ENCODE results near the gene RAB8B. TPM values are rescaled to one million over a fixed set of nuclear protein-coding genes. Genes with fewer than 3 reads are reported as not detected.

Gene RAB8B
- 83.2 and 91.6 TPM in 2 replicates for total RNA-seq

GRCh38 chr15:63188926-63189871 lies at the start of gene RAB8B:
TSS of gene RAB8B (plus strand) at chr15:63189606. CDS start at chr15:63189625, 19 bp downstream.

GRCh38 chr15:63157118-63157843 lies 32.1 kb upstream of the RAB8B start, which contains the start of gene RPS27L:
TSS of gene RPS27L (minus strand) at chr15:63157477. CDS start at chr15:63157405, 72 bp downstream.

GRCh38 chr15:63277038-63277892 lies 87.9 kb downstream of the RAB8B start, which contains the start of gene APH1B:
TSS of gene APH1B (plus strand) at chr15:63277605. CDS start at chr15:63277624, 19 bp downstream.

Other genes with a start within 250 kb of the RAB8B start
- 679 and 893 TPM in 2 replicates for gene TPM1, start 146.9 kb upstream of the RAB8B start, total RNA-seq
- 34.4 and 37.0 TPM in 2 replicates for gene LACTB, start 67.7 kb upstream of the RAB8B start, total RNA-seq
- gene RPS27L, start 32.1 kb upstream of the RAB8B start, total RNA-seq = 190 and 267 TPM in 2 replicates
- gene APH1B, start 88.0 kb downstream of the RAB8B start, total RNA-seq = 19.5 TPM in 2 replicates
- 133 and 140 TPM in 2 replicates for gene CA12, start 192.2 kb downstream of the RAB8B start, total RNA-seq

Data from articular chondrocyte of knee joint (primary cell).